GM21447 (cell line): ENCODE results near the gene MMP25.
"Not testable (repeated sequence)": the region's sequence is repeated elsewhere in the genome, so short reads cannot be mapped to it uniquely, and the experiment has no call there.

Experiments used
- ATAC-seq: cut with Tn5 transposase; IDR thresholded peaks from one replicate; pipeline ENCODE4 v1.9.1; 2021; ENCODE audit not compliant: unreplicated experiment

The MMP25 gene

DNA sequence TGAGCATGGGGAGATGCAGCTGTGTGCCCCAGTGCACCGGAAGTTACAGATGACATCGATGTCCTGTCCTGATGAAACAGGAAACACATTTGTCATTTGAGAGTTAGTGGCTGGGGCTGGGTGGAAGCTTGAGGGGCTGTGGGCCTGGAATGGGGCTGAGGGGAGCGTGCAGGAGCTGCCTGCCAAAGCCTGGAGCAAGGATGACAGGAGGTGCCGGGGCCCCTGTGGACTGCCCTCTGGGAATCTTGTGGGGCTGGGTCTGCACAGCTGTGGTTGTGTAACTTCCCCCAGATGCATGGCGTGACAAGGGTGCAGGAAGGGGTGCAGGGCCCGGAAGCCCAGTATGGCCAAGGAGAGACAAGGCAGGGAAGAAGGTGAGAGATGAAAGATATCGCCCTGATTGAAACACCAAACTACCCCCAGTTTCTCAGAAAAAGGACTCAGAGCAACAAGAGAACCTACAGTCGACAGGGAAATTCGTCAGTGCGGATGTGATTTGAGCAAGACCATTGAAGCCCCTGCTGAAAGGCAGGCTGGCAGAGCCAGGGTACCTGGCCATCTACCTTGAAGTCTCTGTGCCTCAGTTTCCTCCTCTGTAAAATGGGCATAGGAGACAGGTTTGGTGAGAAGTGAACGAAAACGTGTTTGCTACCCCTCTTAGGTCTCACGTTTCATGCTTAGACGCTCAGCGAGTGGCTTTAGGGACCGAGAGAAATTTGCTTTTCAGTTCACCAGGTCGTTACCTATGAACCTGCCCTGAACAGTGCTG is 8.8 kb downstream of the MMP25 start:
- ATAC-seq, result no peak

- not testable (repeated sequence) for ATAC-seq
Observed at GRCh38 chr16:3055734-3056115, 9.4 kb downstream of the MMP25 start.

DNA sequence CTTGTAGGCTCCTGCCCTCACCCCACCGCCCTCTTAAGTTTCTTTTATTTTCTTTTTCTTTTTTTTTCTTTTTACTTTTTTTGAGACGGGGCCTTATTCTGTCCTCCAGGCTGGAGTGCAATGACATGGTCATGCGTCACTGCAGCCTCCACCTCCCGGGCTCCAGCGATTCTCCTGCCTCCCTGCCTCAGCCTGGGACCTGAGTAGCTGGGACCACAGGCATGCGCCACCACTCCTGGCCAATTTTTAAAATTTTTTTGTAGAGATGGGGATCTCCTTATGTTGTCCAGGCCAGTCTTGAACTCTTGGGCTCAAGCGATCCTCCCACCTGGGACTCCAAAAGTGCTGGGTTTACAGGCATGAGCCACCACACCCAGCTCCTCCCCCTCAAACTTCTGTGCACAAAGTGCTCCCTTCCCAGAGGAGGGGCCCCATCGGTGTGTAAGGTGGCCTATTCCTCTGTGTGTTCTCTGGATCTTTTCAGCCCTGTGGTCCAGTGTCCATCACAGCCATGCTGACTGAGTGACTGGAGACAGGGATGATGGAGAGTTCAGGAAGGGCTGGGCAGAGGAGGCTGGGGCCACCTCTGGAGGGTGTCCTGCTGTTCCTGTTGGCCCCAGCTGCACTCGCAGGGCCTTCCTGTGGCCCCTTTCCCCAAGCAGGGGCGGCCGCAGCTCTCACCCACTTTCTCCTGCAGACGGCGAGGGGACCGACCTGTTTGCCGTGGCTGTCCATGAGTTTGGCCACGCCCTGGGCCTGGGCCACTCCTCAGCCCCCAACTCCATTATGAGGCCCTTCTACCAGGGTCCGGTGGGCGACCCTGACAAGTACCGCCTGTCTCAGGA is 10.2 kb downstream of the MMP25 start:
- no peak for ATAC-seq

DNA sequence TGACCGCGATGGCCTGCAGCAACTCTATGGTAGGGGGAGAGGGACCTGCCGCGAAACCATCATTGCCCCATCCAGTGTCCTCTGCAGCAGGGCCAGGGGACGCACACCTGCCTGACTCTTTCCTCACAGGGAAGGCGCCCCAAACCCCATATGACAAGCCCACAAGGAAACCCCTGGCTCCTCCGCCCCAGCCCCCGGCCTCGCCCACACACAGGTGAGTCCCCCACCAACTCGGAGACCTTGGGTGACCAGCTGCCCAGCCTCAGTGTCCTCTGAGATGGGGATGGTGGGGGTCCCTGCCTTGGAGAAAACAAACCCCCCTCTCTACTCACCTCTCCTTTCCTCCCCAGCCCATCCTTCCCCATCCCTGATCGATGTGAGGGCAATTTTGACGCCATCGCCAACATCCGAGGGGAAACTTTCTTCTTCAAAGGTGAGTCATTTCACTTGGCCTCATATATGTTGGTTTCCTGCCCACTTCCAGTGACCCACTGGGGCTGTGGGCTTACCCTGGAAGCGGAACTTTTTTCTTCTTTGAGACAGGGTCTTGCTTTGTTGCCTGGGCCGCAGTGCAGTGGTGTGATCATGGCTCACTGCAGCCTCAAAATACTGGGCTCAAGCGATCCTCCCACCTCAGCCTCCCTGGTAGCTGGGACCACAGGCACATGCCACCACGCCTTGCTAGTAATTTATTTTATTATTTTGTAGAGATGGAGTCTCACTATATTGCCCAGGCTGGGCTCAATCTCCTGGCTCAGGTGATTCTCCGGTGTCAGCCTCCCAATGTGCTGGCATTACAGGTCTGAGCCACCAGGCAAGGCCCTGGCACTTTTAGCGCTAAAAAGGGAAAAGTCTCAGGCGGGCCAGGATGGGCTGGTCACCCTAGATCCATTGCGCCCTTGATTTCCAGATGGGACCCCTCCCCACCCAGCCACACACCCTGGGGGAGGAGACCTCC is 11.1 kb downstream of the MMP25 start:
- ATAC-seq, result no peak

DNA sequence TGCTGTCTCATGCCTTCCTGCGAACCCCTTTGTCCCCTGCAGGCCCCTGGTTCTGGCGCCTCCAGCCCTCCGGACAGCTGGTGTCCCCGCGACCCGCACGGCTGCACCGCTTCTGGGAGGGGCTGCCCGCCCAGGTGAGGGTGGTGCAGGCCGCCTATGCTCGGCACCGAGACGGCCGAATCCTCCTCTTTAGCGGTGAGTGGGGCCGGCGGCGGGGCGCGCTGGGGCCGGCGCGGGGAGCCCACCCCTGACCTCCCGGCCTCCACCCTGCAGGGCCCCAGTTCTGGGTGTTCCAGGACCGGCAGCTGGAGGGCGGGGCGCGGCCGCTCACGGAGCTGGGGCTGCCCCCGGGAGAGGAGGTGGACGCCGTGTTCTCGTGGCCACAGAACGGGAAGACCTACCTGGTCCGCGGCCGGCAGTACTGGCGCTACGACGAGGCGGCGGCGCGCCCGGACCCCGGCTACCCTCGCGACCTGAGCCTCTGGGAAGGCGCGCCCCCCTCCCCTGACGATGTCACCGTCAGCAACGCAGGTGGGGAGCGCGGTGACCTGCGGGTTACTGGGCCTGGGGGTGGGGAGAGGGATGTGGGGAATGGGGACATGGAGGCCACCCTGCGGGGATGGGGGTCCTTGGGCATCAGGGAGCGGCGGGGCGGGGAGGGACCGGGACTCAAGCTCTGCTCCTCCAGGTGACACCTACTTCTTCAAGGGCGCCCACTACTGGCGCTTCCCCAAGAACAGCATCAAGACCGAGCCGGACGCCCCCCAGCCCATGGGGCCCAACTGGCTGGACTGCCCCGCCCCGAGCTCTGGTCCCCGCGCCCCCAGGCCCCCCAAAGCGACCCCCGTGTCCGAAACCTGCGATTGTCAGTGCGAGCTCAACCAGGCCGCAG is 12.0 kb downstream of the MMP25 start:
- ATAC-seq, result peak; percentile 27

- peak; percentile 72 for ATAC-seq
Observed at GRCh38 chr16:3059041-3059722, 12.8 kb downstream of the MMP25 start.

DNA sequence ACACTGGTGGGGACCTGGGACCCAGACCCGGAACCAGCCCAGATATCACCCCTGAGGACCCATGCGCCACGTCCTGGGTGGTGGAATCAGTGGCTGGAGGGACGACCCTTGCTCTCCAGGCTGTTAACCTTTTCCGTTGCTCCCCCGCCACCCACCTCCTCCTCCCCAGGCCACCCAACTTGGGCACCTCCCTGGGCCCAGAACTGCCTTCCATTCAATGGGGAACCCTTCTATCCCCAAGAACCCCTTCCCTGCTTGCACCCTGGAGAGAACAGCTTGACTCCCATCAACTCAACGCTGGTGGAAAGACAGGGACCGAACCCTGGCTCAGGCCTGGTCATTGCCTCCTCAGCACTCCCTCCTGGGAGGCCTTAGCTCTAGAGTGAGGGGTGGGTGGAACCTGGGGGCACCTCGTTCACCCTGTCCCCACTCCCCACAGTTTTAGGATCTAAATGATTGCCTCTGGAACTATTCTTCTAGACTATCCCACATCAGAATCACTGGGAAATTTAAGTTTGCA is 13.4 kb downstream of the MMP25 start:
- ATAC-seq, result no peak

DNA sequence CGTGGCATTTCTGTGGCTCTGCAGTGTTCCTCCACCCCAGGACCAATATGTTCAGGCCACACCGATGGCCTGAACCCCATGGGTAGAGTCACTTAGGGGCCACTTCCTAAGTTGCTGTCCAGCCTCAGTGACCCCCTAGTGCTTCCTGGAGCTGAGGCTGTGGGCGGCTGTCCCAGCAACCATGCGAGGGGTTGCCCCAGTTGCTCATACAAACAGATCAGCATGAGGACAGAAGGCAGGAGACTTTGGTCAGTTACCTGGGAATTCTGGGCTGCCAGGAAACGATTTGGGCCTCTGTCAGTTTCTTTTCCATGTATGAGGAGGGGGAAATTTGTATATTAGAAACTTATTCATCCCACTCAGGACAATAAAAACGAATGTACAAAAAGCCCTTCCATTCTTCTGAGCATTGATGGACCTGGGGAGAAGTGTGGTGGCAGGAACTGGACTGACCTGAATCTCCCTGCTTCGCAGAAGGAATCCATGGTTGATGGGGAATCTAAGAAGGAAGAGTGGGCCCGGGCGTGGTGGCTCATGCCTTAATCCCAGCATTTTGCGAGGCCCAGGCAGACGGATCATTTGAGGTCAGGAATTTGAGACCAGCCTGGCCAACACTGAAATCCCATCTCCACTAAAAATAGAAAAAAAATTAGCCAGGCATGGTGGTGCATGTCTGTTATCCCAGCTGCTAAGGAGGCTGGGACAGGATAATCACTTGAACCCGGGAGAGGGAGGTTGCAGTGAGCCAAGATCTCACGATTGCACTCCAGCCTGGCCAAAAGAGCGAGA is 14.2 kb downstream of the MMP25 start:
- ATAC-seq, result no peak

DNA sequence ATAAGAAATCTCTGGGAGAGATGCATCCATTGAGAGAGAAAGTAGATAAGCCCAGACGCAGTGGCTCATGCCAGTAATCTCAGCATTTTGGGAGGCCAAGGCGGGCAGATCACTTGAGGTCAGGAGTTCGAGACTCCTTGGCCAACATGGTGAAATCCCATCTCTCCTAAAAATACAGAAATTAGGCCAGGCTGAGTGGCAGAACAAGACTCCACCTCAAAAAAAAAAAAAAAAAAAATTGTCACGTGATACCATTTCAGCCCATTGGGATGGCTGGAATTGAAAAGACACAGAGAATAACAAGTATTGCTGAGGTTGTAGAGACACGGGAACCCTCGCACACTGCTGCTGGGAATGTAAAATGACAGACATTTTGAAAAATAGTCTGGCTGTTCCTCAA is 16.2 kb downstream of the MMP25 start:
- ATAC-seq, result no peak

- no peak for ATAC-seq
Observed at GRCh38 chr16:3063625-3064386, 17.4 kb downstream of the MMP25 start.

DNA sequence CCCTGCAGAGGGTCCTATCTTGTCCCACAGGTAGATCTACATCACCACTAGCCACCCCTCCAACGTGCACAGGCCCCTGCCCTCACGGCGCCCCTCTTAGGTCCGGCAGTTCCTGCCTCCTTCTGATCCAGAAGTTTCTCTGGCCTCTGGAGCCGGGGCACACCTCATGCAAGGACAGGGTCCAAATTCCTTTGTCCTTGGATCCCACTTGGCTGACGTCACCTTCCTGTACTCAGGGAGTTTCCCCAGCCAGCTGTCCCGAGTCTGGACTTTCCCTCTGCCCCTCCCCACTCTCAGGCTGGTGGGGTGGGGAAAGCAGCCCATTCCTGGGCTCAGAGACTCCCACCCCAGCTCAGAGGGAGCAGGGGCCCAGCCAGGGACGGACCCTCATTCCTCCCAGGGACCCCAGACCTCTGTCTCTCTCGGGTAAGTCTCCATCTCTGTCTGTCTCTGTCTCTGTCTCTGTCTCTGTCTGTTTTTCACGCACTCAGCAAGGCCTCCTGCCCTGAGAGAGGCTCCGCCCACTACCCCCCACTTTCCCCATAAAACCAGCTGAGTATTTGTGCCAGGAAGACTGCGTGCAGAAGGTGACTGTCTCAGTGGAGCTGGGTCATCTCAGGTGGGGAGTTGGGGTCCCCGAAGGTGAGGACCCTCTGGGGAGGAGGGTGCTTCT is 18.8 kb downstream of the MMP25 start, which contains the start of gene IL32:
IL32 (plus strand) TSS at position 572 of the 673 bp plus-strand sequence. CDS start 172 bp downstream, outside the sequence.
- no peak for ATAC-seq

DNA sequence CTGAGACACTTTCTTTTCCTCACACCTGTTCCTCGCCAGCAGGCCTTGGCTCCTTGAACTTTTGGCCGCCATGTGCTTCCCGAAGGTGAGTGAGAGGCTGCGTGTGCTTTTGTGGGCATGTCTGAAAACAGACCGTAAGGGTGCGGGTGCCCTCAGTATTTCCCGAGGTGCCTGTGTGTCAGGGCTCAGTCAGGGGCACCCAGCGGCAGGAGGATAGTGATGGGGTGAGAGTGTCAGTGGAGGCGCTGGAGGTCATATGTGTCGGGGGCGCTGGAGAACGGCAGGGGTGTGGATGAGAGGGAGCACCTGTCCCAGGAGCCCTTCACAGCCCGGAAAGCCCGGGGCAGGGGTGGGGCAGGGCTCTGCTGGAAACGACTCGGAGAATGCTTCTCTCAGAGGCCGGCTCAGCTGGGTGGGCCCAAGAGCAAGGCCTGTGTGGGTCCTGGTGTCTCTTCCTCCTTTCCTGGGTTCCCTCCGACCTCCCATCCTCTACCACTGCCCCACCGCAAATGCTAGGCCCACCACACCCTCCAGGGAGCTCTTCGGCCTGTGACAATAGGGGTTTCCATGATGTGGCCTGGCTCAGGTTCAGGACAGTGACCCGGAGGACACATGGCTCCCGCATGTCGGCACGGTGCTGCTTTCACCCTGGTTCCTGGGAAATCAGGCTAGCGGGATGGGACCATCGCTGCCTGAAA is 19.5 kb downstream of the MMP25 start:
- ATAC-seq, result no peak

DNA sequence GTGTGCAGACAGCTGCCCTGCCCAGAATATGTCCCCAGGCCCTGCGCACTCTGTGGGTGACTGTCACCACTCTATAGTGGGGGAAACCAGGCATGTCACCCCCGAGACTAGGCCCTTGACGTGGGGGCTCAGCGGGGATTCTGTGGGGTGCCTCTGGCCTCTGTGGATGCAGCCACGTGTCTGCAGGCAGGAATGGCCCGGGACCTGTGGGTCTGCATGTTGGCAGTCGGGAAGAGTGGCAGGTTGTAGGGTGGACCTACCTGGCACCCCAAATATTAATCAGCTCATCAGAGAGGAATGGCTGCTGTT is 20.0 kb downstream of the MMP25 start:
- ATAC-seq, result no peak

- no peak for ATAC-seq
Observed at GRCh38 chr16:3068487-3068886, 22.1 kb downstream of the MMP25 start.

DNA sequence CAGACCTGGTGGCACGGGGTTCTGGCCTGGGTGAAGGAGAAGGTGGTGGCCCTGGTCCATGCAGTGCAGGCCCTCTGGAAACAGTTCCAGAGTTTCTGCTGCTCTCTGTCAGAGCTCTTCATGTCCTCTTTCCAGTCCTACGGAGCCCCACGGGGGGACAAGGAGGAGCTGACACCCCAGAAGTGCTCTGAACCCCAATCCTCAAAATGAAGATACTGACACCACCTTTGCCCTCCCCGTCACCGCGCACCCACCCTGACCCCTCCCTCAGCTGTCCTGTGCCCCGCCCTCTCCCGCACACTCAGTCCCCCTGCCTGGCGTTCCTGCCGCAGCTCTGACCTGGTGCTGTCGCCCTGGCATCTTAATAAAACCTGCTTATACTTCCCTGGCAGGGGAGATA is 22.8 kb downstream of the MMP25 start:
- not testable (repeated sequence) for ATAC-seq

GRCh38 chr16:3070608-3071111 is 24.3 kb downstream of the MMP25 start:
- no peak for ATAC-seq

- no peak for ATAC-seq
Observed at GRCh38 chr16:3071655-3072054, 25.3 kb downstream of the MMP25 start.
